LHCN-M2 (cell line): Measurements from ENCODE around the gene IGIP. TPM values are rescaled to one million over a fixed set of nuclear protein-coding genes. Genes with fewer than 3 reads are reported as not detected.

ENCODE experiments used
- DNase-seq: peaks from one replicate; pipeline ENCODE4 v3.0.0-alpha.2; 2012; ENCODE audit warnings: low read depth
- total RNA-seq: library from RNA; depleted of rRNA; stranded (reverse); fragments of >200 nt; gene quantifications from 2 replicates; pipeline ENCODE4 v1.2.3, GENCODE V29; 2014

Gene IGIP
- total RNA-seq, 1 experiment from 2014 or later, result 3.4 TPM

DNA sequence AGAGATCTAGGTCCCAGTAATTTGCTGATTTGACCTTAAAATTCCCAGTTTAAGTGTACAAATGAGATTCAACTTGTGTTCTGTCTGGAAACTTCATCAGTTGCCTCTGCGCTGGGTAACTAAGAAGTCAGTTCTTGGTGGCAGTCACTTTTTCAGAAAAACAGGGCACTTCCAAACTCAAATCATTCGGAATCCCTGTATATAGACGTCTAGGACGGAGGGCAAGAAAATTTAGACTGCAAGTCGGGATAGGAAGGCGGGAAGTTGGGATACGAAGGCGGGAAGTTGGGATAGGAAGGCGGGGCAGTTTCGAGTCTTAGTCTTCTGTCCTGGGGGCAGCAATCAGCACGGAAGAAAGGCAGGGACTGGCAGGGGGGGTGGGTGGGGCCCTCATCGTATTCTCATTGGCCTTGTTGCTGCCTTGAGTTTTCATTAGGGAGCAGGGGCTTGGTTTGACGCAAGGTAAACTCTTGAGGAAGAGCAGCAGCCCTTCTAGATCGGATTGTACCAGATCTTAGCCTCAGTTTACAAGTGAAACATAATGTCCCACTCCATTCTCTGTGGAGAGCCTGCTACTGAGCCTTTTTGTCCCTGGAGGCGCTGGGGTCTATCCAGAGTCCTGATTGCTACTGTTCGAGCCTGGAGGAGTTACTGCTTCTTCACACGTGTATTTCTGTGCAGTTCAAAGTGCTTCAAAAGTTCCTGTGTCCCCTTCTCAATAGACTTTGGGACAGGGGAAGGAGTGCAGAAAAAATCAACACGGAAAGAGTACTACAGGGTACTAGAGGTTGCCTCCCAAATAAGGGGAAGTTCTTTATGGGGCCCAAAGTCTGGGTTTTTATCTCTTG lies 14.5 kb upstream of the IGIP start:
- DNase-seq, result no peak

GRCh38 chr5:140111859-140112551 lies 13.7 kb upstream of the IGIP start:
- no peak for DNase-seq

DNA sequence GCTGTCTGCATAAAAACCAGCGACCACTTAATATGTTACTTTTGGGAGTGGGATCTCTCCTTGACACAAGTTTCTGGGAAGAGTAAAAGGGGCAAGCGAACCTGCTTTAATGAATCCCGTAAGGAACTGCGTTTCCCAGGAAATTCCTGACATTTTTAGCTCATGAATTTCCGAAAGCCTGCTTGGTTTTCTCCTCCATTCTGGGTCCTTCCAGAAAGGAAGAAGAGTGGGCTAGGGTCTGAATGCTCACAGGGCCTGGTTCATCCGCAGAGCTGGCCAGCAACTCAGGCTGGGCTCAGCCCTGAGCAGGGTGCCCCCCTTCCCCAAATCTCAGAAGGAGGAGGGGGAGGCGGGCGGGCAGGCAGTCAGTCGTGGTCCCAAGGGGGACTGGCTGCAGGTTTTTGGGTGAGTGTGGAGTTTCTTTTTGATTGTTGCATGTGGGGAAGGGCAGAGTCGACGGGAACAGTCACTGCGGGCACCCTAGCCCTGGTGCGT lies 13.0 kb upstream of the IGIP start:
- DNase-seq, result no peak

DNA sequence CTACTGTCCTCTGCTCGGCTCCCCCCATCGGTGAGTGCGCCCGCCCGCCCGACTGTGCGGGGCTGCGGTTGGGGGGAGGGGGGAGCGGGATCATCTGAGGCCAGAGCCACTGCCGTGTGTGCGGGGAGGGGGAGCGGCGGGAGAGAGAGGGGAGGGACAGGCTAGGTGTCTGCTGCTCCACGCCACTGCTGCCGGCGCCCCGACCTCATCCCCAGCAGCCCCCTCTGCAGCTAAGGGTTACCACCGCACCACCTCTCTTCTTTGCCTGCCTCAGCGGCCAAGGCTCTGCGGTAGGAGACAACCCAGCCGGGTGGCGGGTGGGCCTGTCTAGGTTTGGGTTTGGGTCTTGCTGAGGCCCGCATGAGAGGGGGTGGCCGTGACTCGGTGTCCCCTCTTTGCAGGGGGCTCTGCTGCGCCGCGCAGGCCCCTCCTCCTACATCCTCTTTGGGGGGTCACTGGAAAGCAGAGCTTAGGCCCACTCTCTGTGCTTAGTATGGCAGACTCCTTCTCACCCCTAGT lies 12.5 kb upstream of the IGIP start:
- DNase-seq, result no peak

- DNase-seq, result peak; percentile 92
These were observed 12.0 kb upstream of the IGIP start, which contains the start of gene PURA for GRCh38 chr5:140113699-140114263. PURA (plus strand) TSS chr5:140114109; CDS start chr5:140114182, 73 bp downstream.

DNA sequence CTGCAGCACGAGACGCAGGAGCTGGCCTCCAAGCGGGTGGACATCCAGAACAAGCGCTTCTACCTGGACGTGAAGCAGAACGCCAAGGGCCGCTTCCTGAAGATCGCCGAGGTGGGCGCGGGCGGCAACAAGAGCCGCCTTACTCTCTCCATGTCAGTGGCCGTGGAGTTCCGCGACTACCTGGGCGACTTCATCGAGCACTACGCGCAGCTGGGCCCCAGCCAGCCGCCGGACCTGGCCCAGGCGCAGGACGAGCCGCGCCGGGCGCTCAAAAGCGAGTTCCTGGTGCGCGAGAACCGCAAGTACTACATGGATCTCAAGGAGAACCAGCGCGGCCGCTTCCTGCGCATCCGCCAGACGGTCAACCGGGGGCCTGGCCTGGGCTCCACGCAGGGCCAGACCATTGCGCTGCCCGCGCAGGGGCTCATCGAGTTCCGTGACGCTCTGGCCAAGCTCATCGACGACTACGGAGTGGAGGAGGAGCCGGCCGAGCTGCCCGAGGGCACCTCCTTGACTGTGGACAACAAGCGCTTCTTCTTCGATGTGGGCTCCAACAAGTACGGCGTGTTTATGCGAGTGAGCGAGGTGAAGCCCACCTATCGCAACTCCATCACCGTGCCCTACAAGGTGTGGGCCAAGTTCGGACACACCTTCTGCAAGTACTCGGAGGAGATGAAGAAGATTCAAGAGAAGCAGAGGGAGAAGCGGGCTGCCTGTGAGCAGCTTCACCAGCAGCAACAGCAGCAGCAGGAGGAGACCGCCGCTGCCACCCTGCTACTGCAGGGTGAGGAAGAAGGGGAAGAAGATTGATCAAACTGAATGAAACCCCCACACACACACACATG lies 11.2 kb upstream of the IGIP start:
- DNase-seq, result peak; percentile 54

DNA sequence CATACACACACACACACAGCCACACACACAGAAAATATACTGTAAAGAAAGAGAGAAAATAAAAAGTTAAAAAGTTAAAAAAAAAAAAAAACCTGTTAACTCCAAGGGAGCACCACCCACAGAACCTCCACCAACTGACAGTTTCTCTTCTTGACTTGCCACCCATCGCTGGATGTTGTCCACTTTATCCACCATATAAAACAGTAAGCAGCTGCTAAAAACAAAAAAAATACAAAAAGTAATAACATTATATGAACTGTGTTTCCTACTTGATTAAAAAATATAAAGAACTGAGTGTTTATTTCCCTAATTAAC lies 10.6 kb upstream of the IGIP start:
- no peak for DNase-seq

DNA sequence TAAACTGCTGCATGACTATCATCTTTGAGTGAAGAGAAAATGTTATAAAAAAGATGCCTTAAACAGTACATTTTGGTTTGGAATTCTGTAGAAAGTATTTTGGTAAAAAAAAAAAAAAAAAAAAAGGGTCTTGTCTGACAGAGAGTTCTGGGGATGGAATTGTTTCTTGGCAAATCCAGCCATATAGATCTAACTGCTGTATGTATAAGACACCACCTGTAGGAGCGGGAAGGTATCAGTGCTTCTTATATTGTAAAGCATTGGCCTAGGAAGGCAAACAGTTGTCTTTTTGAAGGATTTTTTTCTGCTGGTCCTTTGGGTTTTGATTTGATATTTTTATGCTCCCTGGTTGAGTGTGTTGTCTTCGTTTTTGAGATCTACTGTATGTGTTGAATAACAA lies 9.0 kb upstream of the IGIP start:
- DNase-seq, result no peak

- no peak for DNase-seq
These were observed 8.2 kb upstream of the IGIP start for GRCh38 chr5:140117523-140117922.

DNA sequence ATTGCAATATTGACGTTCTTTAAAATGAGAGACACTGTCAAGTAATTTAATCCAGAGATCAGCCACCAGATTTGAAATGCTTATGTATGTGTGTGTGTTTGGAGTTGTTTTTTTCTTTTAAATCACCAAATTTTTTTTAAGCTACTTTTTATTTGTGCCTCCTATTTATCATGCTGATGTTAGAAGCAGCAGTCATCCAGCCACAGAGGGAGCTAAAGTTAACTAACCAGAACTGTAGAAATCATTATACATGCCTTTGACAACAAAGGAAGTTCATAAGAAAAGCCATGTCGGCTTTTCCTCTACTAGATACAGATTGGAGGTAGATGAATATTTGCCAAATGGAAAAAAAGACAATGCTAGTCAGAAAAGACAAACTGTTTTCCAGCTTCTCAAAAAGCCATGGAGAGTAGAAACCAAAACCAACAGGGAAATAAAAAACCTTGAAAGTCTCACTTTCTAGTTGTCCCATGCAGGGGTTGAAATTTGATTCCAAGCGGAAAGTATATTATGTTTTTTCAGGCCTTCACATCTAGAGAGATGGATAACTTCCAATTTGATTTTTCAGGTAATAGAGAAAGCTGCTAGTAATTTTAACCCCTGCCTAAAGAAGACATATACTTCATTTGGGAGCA lies 7.3 kb upstream of the IGIP start:
- DNase-seq, result peak; percentile 29

GRCh38 chr5:140126315-140127012 lies 727 bp downstream of the IGIP start:
- DNase-seq, result no peak

DNA sequence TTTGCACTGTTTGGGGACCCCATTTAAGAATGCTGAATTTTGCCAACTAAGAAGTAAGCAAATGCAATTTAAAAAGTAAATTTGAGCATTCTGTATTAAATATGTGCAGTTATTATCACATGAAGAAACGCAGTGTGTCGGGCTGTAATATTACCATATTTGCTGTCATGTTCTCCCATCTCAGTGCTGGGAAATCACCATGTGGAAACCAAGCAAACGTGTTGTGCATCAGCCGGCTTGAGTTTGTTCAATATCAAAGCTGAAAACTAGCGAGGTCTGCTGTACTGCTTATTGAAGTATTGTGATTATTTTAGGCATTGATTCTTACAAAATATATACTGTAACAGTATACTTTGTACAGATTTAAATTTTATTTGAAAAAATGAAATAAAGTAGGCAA lies 2.6 kb downstream of the IGIP start:
- no peak for DNase-seq

- DNase-seq, result no peak
These were observed 5.4 kb downstream of the IGIP start for GRCh38 chr5:140130949-140131733.

- peak; percentile 91 for DNase-seq
These were observed 6.3 kb downstream of the IGIP start for GRCh38 chr5:140131967-140132409.

DNA sequence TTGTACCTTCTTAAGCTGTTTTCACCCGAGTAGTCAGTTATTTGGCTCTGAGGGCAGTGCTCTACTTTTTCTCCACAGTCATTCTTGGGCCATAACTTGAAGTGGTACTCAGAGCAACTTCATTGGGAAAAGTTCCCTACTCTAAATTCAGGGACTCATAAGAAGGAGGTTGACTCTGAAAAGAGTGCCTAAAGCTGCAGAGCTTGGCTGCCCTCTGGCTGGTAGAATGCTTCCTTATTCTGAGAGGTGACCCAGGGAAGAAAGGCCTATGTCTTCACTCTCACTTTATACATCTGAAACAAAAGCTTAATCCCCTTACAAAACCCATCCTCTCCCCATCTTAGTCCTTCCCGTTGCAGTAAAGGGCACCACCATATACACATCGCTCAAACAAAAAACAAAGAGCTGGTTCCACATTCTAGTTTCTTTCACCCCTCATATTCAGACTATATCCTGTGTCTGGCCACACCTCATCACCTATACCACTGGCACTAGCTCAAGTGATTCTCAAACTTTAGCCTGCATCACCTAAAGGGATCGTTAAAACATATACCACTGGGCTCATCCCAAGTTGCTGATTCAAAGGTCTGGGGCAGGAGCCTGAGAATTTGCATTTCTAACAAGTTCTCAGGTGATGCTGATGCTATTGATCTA lies 7.9 kb downstream of the IGIP start:
- no peak for DNase-seq

- DNase-seq, result no peak
These were observed 8.7 kb downstream of the IGIP start for GRCh38 chr5:140134277-140134935.

DNA sequence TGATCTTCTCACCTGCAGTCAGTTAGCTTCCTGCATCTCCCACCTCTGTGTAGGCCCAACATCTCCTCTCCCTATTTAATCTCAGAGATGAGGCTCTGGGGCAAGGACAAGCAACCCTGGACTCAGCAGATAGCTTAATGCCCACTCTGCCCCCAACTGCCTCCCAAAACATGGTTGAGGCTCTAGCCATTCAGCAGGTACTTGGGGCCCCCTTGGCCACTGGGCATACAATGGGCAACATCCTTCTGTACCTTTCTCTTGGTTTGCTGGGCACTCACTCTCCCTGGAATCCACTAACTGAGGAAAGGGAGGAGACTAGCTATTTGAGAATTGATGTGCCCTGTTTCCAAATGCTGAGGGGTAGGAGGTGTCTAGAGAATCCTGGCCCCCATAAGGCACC lies 9.4 kb downstream of the IGIP start:
- no peak for DNase-seq

DNA sequence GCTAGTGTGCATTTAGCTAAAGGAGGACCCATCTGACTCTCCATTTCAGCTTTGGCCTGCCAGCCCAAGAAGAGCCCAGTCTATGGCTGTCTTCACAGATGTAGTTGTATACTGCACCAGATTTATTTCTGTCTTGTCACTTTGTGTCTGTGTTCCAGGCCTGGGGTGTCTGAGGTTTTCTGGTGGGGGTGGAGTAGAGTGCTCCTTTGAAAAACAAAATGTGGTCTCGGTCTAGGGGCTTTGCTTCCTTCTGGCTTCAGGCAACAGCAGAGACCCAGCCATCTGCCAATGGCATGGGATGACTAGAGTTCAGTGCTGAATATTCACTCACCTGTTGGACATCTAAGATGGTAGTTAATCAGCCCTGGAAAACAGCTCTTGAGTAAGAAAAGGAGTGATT lies 10.9 kb downstream of the IGIP start:
- no peak for DNase-seq
